Breast epithelium (tissue), 4 donors: ENCODE measurements around the gene SNAP47. TPM values are rescaled to one million over a fixed set of nuclear protein-coding genes. Genes with fewer than 3 reads are reported as not detected.

Experiments
- DNase-seq, 2 donors: peaks; one replicate each; pipeline ENCODE4 v3.0.0-alpha.2; 2019; ENCODE audit warnings: low spot score in 2 of 2
- H3K27ac ChIP-seq, 2 donors: fragments of 200-600 bp; sonication (generic) in 1 of 2; one replicate each; pipeline ENCODE4 v1.5.1; 2016 to 2019; ENCODE audit warnings: mild to moderate bottlenecking in 1 of 2
- H3K27me3 ChIP-seq, 2 donors: fragments of 200-600 bp; sonication (generic) in 1 of 2; one replicate each; pipeline versions ENCODE4 v1.5.1 to v1.6.0; 2017 to 2019; ENCODE audit warnings: control low read depth in 1 of 2, mild to moderate bottlenecking in 1 of 2
- H3K36me3 ChIP-seq: fragments of 200-600 bp; one replicate; pipeline ENCODE4 v1.5.1; 2019
- H3K4me1 ChIP-seq, 2 donors: fragments of 200-600 bp; sonication (generic); one replicate each; pipeline ENCODE4 v1.5.1; 2016 to 2019; ENCODE audit warnings: control low read depth in 1 of 2
- H3K4me3 ChIP-seq, 3 donors: fragments of 200-600 bp; sonication (generic); 1 replicate in 2 of 3; 2 replicates in 1 of 3; pipeline ENCODE4 v1.5.1; 2016 to 2019; ENCODE audit warnings: mild to moderate bottlenecking in 3 of 3, moderate library complexity in 2 of 3
- H3K9me3 ChIP-seq, 2 donors: fragments of 200-600 bp; sonication (generic) in 1 of 2; one replicate each; pipeline ENCODE4 v1.5.1; 2016 to 2019; ENCODE audit warnings: control low read depth in 1 of 2
- POLR2A ChIP-seq: fragments of 450-650 bp; IDR thresholded peaks from one replicate; pipeline ENCODE4 v1.6.1; 2016; ENCODE audit warnings: antibody characterized with exemption, mild to moderate bottlenecking, moderate library complexity
- POLR2AphosphoS5 ChIP-seq, 3 donors: sonication (generic); formaldehyde crosslinking; IDR thresholded peaks; one replicate each; pipeline ENCODE4 v1.6.1; 2017; ENCODE audit warnings: antibody characterized with exemption in 3 of 3
- intact Hi-C: fragments of 100-400 bp; cut with DNase I; formaldehyde crosslinking; loops from one replicate; pipeline ENCODE4 v1.15.1; 2023; ENCODE audit warnings: low total_unique reads
- total RNA-seq, 3 donors: library from RNA; depleted of rRNA; stranded (reverse); fragments of >200 nt; gene quantifications; one replicate each; pipeline ENCODE4 v1.1.0, GENCODE V29; 2016
- TF ChIP-seq, protein P1 (sequence below), 3 donors: fragments of 450-650 bp; IDR thresholded peaks; one replicate each; pipeline ENCODE4 v1.5.1; 2016 to 2017; ENCODE audit warnings: antibody characterized with exemption in 3 of 3, mild to moderate bottlenecking in 3 of 3, moderate library complexity in 3 of 3

The SNAP47 gene
- total RNA-seq, 3 donors from 2014 or later, result 28.3 to 60.3 (median 52.1) TPM

DNA sequence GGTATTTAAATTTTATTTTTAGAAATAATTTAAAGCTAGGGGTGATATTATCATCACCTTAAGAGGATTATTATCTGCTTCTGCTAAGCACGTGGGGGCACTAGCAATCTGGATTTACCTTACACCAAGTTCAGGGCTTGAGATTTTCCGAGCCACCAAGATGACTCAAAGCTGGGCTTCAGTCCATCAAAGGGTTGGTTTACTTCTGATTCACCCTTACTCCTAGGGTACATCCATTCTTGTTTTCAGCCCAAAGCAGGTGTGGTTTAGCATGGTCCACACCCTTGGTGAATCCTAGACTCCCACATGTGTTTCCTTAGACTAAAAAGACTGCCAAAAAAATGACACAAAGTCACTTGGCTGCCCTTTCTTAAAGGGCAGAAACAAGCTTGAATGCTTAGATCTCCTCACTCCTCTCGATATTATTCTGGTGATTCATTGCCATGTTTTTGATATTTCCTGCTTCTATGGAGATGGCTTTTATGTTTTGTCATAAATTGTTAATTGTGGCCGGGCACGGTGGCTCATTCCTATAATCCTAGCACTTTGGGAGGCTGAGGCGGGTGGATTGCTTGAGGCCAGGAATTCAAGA, 70.5 kb downstream of the SNAP47 start:
- Histone ChIP-seq H3K27ac (no peak overlapping the region), H3K4me3 (no peak overlapping the region), H3K4me1 (no peaks in the 10 kb centered on the region), H3K9me3 (no peaks in the 10 kb centered on the region), H3K27me3 (no peaks in the 10 kb centered on the region), H3K36me3 (no peaks in the 10 kb centered on the region)
- no peak for DNase-seq
- no peak for TF ChIP-seq POLR2A
- TF ChIP-seq, protein P1, sequence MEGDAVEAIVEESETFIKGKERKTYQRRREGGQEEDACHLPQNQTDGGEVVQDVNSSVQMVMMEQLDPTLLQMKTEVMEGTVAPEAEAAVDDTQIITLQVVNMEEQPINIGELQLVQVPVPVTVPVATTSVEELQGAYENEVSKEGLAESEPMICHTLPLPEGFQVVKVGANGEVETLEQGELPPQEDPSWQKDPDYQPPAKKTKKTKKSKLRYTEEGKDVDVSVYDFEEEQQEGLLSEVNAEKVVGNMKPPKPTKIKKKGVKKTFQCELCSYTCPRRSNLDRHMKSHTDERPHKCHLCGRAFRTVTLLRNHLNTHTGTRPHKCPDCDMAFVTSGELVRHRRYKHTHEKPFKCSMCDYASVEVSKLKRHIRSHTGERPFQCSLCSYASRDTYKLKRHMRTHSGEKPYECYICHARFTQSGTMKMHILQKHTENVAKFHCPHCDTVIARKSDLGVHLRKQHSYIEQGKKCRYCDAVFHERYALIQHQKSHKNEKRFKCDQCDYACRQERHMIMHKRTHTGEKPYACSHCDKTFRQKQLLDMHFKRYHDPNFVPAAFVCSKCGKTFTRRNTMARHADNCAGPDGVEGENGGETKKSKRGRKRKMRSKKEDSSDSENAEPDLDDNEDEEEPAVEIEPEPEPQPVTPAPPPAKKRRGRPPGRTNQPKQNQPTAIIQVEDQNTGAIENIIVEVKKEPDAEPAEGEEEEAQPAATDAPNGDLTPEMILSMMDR (IDR thresholded peaks at IDR 0.05), result no peak
- no peak for TF ChIP-seq POLR2AphosphoS5 (IDR thresholded peaks at IDR 0.05)
- intact Hi-C loops, result no loop called here

- Histone ChIP-seq H3K36me3 (no peaks in the 10 kb centered on the region), H3K27ac (no peak overlapping the region), H3K4me3 (no peak overlapping the region), H3K4me1 (no peaks in the 10 kb centered on the region), H3K9me3 (peaks cover 5 to 11% of the 10 kb centered on the region in 2 donors), H3K27me3 (no peaks in the 10 kb centered on the region)
- DNase-seq, result no peak
- TF ChIP-seq POLR2AphosphoS5 (IDR thresholded peaks at IDR 0.05), result no peak
- TF ChIP-seq, protein P1 (IDR thresholded peaks at IDR 0.05), result no peak
- TF ChIP-seq POLR2A, result no peak
- intact Hi-C loops, result no loop called here
Observed at GRCh38 chr1:227808566-227808965, 73.3 kb downstream of the SNAP47 start.

GRCh38 chr1:227809026-227809425, 73.8 kb downstream of the SNAP47 start:
- Histone ChIP-seq H3K36me3 (no peaks in the 10 kb centered on the region), H3K9me3 (peaks cover 9 to 16% of the 10 kb centered on the region in 2 donors), H3K4me1 (no peaks in the 10 kb centered on the region), H3K27me3 (no peaks in the 10 kb centered on the region), H3K4me3 (no peak overlapping the region), H3K27ac (no peak overlapping the region)
- no peak for TF ChIP-seq POLR2AphosphoS5 (IDR thresholded peaks at IDR 0.05)
- TF ChIP-seq, protein P1 (IDR thresholded peaks at IDR 0.05), result no peak
- no peak for TF ChIP-seq POLR2A
- intact Hi-C loops, result no loop called here
- no peak for DNase-seq

GRCh38 chr1:227813962-227814361, 78.7 kb downstream of the SNAP47 start:
- Histone ChIP-seq H3K4me3 (no peak overlapping the region), H3K36me3 (no peaks in the 10 kb centered on the region), H3K4me1 (no peaks in the 10 kb centered on the region), H3K27ac (no peak overlapping the region), H3K9me3 (peaks cover 15 to 21% of the 10 kb centered on the region in 2 donors), H3K27me3 (no peaks in the 10 kb centered on the region)
- intact Hi-C loops, result no loop called here
- TF ChIP-seq POLR2A (no peak), POLR2AphosphoS5 (IDR thresholded peaks at IDR 0.05) (no peak)
- TF ChIP-seq, protein P1 (IDR thresholded peaks at IDR 0.05), result no peak
- DNase-seq, result no peak

- H3K27ac ChIP-seq, result no peak within 1 kb of the TSS
- H3K4me1 ChIP-seq, result no peaks in the 10 kb centered on the region
- H3K36me3 ChIP-seq, result no peaks in the 10 kb centered on the region
- no peak within 1 kb of the TSS for H3K4me3 ChIP-seq
- H3K27me3 ChIP-seq, result no peaks in the 10 kb centered on the region
- TF ChIP-seq, protein P1 (IDR thresholded peaks at IDR 0.05), result no peak
- TF ChIP-seq POLR2A (no peak), POLR2AphosphoS5 (IDR thresholded peaks at IDR 0.05) (no peak)
- intact Hi-C loops, result no loop called here
- H3K9me3 ChIP-seq, result peaks cover 15 to 21% of the 10 kb centered on the region in 2 donors
- DNase-seq, result no peak
Observed at GRCh38 chr1:227815468-227816409, 80.5 kb downstream of the SNAP47 start, which contains the start of gene PRSS38. TSS of gene PRSS38 (plus strand) at chr1:227815675. CDS start at chr1:227815717, 42 bp downstream.
